SK-N-SH (cell line): ENCODE results near the gene LDAH.

Experiments
- CTCF ChIP-seq: fragments of 200-600 bp; sonication (generic); IDR thresholded peaks from 2 replicates; pipeline ENCODE4 v1.6.1; 2017; ENCODE audit warnings: antibody characterized with exemption, mild to moderate bottlenecking, moderate library complexity
- EP300 ChIP-seq, 2 experiments: IDR thresholded peaks; 2 replicates each; pipeline versions ENCODE4 v1.4.0 to v1.6.1; 2012; ENCODE audit warnings: borderline replicate concordance in 1 of 2, low read depth in 1 of 2, low read length in 1 of 2
- FOXM1 ChIP-seq: IDR thresholded peaks from 2 replicates; pipeline ENCODE4 v1.4.0; 2012; ENCODE audit warnings: low read depth, mild to moderate bottlenecking
- MAX ChIP-seq: IDR thresholded peaks from 2 replicates; pipeline ENCODE4 v1.4.0; 2012; ENCODE audit warnings: low read depth
- NFIC ChIP-seq: IDR thresholded peaks from 2 replicates; pipeline ENCODE4 v1.4.0; 2012; ENCODE audit warnings: borderline replicate concordance
- PBX3 ChIP-seq: IDR thresholded peaks from 2 replicates; pipeline ENCODE4; 2012
- USF2 ChIP-seq: fragments of 150-350 bp; IDR thresholded peaks from 2 replicates; pipeline ENCODE4 v1.6.1; 2017; ENCODE audit warnings: antibody characterized with exemption, low read length, low read depth, borderline replicate concordance
- YY1 ChIP-seq: IDR thresholded peaks from 2 replicates; pipeline ENCODE4 v1.4.0; 2012; ENCODE audit warnings: low read depth, mild to moderate bottlenecking

GRCh38 chr2:20647211-20647610 is 175.7 kb downstream of the LDAH start:
- TF ChIP-seq YY1 (no peak), CTCF (no peak), FOXM1 (no peak), MAX (no peak), NFIC (no peak), PBX3 (no peak), EP300 (IDR thresholded peaks at IDR 0.05; ENCODE audit: borderline replicate concordance in 1 of 2, low read depth in 1 of 2, low read length in 1 of 2) (no peak), USF2 (no peak)
